Activated CD8-positive, alpha-beta memory T cell treated with anti-CD3 and anti-CD28 coated beads for 48 hours (primary cell): Measurements from ENCODE around the gene UBE2E2.
"Not testable (repeated sequence)": the region's sequence is repeated elsewhere in the genome, so short reads cannot be mapped to it uniquely, and the experiment has no call there.

ENCODE experiments used
- DNase-seq, 3 experiments: peaks; one replicate each; pipeline ENCODE4 v3.0.0-alpha.2; 2020; ENCODE audit warnings: low read depth in 2 of 3, low spot score in 2 of 3

The UBE2E2 gene

DNA sequence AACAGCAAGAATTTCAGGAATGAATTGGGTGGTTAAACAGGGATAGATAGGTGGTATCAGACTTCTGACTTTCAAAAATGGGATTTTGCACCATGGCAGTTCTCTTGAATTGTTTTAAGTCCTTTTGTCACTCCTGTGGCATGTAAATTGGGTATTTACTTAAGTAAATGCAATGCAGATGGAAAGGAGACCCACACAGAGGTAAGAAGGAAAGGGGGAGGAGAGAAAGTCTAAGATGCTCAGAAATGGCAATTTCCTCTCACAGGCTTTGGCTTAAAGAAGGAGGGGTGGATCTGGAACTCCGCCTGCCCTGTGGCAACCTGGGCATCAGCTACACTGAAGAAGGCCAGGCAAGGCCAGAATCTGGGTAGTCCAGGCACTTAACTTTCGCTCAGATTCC, 405.5 kb downstream of the UBE2E2 start:
- no peak for DNase-seq

DNA sequence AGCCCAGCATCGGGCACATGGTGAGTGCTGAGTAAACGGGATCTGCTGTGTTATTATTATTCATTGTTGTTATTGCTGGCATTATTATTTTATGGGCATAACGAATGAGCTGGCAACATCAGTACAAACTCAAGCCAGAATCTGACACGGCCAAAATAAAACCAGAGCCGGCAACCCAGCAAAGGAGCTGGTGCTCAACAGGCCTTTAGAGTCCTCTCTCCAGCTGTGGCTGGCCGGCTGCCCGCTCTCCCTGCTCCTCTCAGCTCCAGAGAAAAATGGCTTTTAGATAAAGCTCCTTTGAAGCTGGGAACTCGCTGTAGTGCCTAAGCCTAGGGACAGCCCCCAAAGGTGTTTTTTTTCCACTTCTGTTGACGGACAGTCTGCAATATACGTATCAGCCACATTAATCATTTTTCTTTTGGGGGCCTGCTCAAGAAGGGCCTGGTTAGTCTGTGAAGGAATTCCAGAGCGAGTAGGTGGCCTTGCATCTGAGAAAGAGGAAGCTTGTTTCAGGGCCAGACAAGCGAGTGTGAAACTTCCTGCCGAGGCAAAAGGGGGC, 408.7 kb downstream of the UBE2E2 start:
- no peak for DNase-seq

DNA sequence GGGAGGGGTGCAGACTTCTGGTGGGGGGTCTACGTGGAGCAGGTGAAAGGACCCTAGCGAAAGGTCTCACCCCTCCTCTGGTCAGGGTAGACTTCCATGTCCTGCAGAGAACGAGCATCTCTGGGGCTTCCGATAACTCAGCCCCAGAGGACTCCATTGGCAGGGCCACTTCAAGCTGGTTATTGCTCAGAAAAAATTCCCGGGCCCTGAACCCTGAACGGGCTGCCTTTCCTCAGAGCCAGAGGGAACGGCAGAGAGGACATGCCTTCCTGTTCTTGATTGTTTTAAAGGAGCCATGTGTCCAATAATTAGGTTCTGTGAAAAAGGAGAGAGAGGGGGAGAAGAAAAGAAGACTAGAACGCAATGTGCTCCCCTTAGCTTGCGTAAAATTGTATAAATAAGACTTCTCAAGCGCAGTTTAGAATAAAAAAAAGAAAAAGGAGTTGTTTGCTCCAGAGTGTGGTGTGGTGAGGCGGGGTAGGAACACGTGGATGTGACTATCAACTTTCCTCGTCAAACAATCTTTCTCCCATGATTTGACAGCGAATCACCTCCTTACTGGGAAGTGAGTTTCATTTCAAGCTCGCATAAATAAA, 409.3 kb downstream of the UBE2E2 start:
- DNase-seq, result no peak

DNA sequence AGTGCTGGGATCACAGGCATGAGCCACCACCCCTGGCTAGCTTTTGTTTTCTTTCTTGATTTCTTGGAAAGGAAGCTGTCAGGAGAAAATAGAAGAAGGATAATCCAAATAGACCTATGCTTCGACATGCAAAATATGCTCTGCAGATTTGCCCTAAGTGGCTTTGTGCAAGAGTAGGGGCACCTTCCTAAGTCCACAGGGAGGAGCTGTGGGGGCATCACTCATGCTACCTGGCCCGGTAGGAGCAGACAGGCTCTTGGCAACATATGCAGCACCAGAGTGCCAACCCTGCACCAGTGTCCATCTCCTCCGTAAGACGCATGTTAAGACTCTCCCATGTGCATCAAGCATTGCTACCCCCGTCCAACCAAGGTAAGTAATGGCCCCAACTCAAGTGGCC, 411.9 kb downstream of the UBE2E2 start:
- DNase-seq, result no peak

DNA sequence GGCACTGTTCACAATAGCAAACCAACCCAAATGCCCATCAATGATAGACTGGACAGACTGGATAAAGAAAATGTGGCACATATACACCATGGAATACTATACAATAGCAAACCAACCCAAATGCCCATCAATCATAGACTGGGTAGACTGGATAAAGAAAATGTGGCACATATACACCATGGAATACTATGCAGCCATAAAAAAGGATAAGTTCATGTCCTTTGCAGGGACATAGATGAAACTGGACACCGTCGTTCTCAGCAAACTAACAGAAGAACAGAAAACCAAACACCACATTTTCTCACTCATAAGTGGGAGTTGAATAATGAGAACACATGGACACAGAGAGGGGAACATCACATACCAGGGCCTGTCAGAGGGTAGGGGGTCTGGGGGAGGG, 415.3 kb downstream of the UBE2E2 start:
- DNase-seq, result not testable (repeated sequence)

DNA sequence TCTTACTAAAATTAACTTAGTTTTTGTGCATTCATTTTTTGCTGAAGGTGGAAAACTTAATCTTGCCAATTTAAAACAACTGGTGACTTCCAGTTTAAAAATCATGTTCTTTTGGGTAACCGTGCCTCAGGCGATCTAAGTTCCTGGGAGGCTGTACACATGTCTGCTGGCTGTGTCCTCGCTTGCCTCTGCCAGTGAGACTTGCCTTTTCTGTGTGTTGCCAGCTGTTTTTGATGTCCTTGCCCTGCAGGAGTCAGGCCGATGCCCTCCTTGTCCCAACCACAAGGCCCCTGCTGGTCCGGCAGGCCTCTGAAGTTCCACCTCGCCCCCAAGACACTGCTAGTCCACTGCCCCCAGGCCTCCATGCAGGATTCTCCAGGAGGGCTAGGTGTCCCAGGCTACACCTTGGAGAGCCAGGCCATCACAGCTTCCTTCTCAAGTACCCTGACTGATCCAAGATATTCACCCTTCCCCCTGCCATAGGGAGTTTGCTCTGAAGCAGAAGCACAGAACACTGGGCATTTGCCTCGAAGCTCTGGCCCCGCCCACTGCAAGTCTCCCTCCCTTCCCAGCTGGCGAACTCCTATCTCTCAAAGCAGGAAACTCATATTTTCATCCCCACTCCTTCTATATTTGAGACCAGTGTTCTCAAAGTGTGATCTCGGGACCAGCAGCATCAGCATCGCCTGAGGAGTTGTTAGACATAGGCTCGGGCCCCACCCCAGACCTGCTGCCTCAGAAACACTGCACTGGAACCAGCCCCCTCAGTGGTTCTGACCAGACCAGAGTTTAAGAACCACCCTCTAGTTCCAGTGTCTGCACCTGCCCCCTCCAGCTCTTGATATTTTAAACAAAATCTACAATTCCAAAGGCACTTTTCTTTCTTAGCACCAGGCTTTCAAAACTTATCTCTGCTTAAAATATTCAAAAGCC, 416.8 kb downstream of the UBE2E2 start:
- DNase-seq, result no peak

DNA sequence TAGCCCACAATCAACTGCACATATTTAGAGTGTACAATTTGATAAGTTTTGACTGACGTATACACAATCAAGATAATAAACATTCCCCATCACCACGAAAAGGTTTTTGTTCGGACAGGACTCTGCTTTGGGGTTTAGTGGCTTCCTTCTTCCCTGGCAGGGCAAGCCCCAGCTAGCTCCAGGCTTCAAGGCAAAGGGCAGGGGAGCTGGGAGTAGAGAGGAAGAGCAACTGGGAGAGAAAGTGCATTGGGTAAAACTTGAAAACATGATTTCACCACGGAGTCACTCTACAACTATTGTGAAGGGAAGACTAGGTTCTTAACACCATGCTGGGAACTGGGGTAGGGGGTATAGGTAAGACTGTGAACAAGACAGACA, 417.5 kb downstream of the UBE2E2 start:
- no peak for DNase-seq

DNA sequence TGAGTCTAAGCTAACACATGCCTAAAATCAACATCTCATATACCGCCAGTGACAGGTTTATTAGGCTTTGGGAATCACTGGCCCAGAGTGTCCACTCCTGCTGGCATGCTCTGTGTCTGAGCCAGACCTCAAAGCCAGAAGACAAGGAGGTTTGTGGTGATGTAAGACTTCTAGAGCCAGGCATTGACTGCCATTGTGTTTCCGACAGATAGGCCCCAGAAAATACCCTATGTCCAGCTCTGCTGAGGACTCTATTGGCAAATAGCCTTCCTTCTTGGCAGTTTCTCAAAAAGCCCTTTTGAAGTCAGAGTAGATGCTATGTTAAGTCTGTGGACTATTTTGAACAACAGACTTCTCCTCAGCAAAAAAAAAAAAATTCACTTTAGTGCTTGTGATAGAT, 420.7 kb downstream of the UBE2E2 start:
- DNase-seq, result no peak

DNA sequence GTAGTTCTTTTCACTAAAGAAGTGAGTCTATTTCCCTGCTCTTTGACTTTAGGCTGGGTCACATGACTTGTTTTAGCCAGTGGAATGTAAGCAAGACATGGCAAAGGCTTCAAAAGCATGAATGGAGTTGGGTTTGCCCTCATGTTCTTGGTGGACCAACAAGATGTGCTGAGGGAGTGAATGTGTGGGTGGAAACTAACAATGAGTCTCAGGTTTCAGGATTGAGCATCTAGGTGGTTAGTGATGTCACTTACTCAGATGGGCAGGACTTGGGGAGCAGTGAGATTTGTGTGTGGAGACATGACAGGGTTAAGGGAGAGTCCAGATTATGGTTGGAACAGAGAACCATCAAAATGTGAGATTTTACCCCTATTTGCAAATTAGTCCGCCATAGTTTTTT, 421.2 kb downstream of the UBE2E2 start:
- DNase-seq, result no peak

DNA sequence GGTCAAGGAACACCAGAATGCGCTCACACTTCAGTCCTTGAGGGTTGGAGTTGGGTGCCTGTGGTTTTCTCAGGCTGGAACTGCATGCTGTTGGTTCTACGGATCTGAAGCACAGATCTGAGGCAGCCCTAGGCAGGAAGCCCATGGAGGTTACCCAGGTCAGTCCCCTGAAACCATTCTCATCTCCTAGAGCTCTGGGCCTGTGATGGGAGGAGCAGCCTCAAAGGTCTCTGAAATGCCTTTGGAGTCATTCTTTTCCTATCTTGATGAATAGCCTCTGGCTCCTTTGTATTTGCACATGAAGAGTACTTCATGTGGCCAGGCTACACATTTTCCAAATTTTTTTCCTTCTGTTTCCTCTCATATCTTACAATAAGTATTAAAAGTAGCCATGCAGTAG, 423.3 kb downstream of the UBE2E2 start:
- DNase-seq, result no peak

DNA sequence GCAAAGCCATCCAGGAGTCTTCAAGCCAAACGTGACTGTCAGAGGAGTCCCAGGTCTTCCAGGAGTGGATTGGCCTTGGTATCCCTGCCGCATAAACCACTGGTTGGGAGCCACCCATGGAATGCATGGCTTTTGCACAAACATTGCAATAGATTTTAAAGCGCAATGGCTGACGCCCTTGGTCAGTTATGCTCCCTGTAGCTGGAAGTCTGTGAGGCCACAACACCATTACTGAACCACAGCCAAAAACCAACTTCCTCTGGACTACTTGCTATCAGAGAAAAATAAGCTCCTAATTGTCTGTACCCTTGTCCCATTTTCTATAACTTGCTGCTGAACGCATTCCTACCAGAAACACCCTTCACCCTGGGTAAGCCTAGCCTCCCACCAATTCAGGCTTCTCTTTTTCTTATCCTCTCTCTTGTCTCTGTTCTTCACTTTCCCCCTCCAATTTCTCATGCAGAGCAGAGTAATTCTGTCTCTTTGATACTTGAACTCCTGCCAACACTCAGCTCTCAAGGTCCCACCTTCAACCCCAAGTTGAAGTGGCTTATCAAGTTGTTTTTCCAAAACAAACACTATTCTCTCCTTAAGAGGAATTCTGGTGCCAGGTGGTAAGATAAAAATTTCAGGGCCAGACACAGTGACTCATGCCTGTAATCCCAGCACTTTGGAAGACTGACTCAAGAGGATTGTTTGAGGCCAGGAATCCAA, 426.2 kb downstream of the UBE2E2 start:
- no peak for DNase-seq

DNA sequence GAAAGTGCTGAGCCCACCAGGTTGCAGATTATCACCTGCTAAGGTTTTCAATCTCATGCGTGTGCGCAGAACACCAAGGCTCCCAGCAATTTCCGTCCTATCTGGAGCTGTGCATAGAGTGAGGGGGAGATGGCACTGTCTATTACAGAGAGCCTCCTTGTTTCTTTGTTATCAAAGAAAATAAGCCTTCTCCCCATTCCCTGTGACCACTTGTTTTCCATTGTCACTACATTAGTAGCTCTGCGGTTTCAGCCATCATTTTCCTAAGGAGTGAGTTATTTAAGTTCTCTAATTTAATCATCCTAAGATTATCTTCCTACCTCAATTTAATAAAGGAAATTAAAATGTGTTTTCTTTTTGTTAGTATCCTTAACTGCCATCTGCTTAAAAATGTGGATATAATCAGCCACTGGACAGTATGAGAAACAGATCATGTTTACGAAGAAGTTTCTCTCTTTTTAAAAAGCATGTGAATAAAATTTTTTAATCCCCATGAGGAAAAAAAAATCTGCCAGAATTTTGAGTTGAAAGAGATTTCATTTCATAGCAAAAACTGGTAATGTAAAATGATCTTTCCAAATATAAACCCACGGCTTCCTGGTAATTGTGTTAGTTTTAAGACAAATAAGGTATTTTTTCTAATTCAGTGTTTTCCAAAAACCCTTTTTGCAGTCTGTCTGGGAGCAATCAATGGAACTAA, 430.3 kb downstream of the UBE2E2 start:
- no peak for DNase-seq

DNA sequence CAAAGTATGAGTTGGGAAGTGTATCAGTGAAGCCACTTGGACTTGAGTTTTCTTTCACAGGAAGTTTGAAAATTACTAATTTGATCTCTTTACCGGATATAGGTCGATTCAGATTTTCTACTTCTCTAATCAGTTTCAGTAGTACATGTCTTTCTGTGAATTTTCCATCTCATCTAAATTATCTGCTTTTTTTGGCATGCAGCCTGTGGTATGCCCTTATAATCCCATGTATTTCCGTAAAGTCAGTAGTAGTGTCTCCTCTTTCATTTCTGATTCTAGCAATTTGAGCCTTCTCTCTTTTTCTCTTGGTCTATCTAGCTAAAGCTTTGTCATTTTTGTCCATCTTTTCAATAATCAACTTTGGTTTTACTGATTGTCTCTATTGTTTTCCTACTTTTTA, 434.2 kb downstream of the UBE2E2 start:
- DNase-seq, result no peak

DNA sequence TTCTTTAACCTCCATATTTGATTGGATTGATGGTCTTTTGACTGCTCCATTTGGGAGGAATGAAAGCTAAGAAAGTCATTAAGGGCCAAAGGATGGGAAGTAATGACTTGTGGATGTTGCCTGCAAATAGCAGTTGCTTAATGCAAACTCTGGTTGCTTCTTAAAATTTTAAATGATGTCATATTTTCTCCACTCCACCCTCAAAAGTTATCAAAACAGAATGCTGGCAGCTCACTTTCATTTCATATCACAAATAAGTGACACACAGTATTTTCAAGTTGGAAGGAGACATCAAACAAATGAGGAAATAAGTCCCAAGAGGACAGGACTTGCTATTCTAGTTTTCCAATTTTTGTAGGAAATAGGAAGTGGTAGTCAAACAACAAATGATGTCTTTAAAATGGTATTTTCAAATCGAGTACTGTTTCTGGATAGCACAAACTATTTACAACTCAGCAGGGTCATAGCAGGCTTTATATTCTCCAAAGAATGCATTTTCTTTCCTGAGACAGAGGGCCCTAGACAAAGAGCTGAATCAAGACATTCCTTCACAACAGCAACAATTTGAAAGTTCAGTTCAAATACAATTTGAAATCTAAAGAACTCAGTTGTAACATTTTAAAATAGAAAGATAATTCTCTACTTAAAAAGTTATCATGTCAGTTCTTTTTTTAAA, 437.5 kb downstream of the UBE2E2 start:
- no peak for DNase-seq
